ENCODE measurements around the gene TMEM266.

Gene TMEM266

GRCh38 chr15:76184650-76185035 lies 124.9 kb downstream of the TMEM266 start:
- no peak for TF ChIP-seq CTCF (IDR thresholded peaks at IDR 0.05)
- Histone ChIP-seq H3K27me3 (peaks cover 19% of the 10 kb centered on the region), H3K9me3 (no peaks in the 10 kb centered on the region), H3K27ac (no peak overlapping the region), H3K36me3 (no peaks in the 10 kb centered on the region), H3K4me1 (ENCODE audit: control insufficient read depth in 1 of 2, insufficient read depth in 1 of 2, low read depth in 1 of 2, low read length in 1 of 2) (no peaks in the 10 kb centered on the region), H3K4me3 (ENCODE audit: low read depth in 1 of 2, low read length in 1 of 2) (no peak overlapping the region)

- Histone ChIP-seq H3K27ac (no peak overlapping the region), H3K36me3 (no peaks in the 10 kb centered on the region), H3K4me1 (ENCODE audit: control insufficient read depth in 1 of 2, insufficient read depth in 1 of 2, low read depth in 1 of 2, low read length in 1 of 2) (peaks cover 3 to 4% of the 10 kb centered on the region in 2 experiments), H3K27me3 (peaks cover 30% of the 10 kb centered on the region), H3K9me3 (no peaks in the 10 kb centered on the region), H3K4me3 (ENCODE audit: low read depth in 1 of 2, low read length in 1 of 2) (no peak overlapping the region)
- TF ChIP-seq CTCF (IDR thresholded peaks at IDR 0.05), result no peak
Observed at GRCh38 chr15:76185716-76186115, 125.9 kb downstream of the TMEM266 start.

GRCh38 chr15:76187163-76187562 lies 127.4 kb downstream of the TMEM266 start:
- no peaks in the 10 kb centered on the region for H3K36me3 ChIP-seq
- peaks cover 12 to 13% of the 10 kb centered on the region in 2 experiments for H3K4me1 ChIP-seq (ENCODE audit: control insufficient read depth in 1 of 2, insufficient read depth in 1 of 2, low read depth in 1 of 2, low read length in 1 of 2)
- H3K4me3 ChIP-seq (ENCODE audit: low read depth in 1 of 2, low read length in 1 of 2), result no peak overlapping the region
- peaks cover 45% of the 10 kb centered on the region for H3K27me3 ChIP-seq
- H3K27ac ChIP-seq, result no peak overlapping the region
- H3K9me3 ChIP-seq, result no peaks in the 10 kb centered on the region
- TF ChIP-seq CTCF (IDR thresholded peaks at IDR 0.05), result no peak

GRCh38 chr15:76189106-76189505 lies 129.3 kb downstream of the TMEM266 start:
- H3K27me3 ChIP-seq, result peaks cover 64% of the 10 kb centered on the region
- no peak overlapping the region for H3K4me3 ChIP-seq (ENCODE audit: low read depth in 1 of 2, low read length in 1 of 2)
- no peak overlapping the region for H3K27ac ChIP-seq
- no peaks in the 10 kb centered on the region for H3K9me3 ChIP-seq
- peaks cover 12 to 13% of the 10 kb centered on the region in 2 experiments for H3K4me1 ChIP-seq (ENCODE audit: control insufficient read depth in 1 of 2, insufficient read depth in 1 of 2, low read depth in 1 of 2, low read length in 1 of 2)
- H3K36me3 ChIP-seq, result no peaks in the 10 kb centered on the region
- no peak for TF ChIP-seq CTCF (IDR thresholded peaks at IDR 0.05)

GRCh38 chr15:76190070-76190564 lies 130.3 kb downstream of the TMEM266 start:
- no peaks in the 10 kb centered on the region for H3K9me3 ChIP-seq
- H3K27me3 ChIP-seq, result peaks cover 64% of the 10 kb centered on the region
- TF ChIP-seq CTCF (IDR thresholded peaks at IDR 0.05), result no peak
- H3K4me1 ChIP-seq (ENCODE audit: control insufficient read depth in 1 of 2, insufficient read depth in 1 of 2, low read depth in 1 of 2, low read length in 1 of 2), result peaks cover 12 to 13% of the 10 kb centered on the region in 2 experiments
- H3K36me3 ChIP-seq, result no peaks in the 10 kb centered on the region
- no peak overlapping the region for H3K4me3 ChIP-seq (ENCODE audit: low read depth in 1 of 2, low read length in 1 of 2)
- H3K27ac ChIP-seq, result no peak overlapping the region
